NCI-H82 (cell line): ENCODE results near the gene HOATZ.

ENCODE experiments used
- DNase-seq: peaks from one replicate; lab custom pipeline; 2025; lab: John Stamatoyannopoulos, UW

HOATZ gene

DNA sequence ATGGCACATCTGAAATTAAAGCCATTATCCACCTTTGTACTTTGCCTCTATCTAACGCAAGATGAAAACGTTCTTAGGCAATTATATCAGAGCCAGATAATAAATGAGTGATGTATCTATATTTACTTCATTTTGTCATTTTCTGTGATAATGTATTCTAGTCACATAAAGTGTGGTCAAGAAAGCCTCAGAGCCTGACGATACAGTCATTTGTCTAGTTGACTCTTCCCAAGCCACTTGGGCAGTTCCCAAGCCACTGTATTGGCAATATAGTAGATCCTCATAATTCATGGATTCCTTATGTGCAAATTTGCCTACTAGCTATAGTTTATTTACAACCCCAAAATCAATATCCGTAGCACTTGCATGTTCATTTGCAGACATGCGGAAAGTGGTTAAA lies 7.8 kb downstream of the HOATZ start:
- no peak for DNase-seq

DNA sequence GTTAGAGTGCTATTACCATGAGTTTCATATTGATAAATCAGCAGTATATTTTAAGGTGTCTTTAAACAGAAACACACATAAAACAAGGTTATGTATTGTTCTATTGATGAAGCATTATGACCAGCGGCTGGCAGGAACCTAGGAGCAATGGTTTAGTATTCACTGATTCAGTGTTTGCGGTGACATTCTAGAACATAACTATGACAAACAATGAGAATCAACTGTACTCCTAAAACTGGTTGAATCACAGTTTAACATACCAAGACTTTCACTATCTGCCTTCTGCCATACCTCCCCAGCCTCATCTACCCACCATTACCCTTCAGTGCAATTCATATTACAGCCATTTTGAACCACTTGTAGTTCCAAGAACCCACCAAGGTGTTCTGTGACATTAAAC lies 8.8 kb downstream of the HOATZ start:
- DNase-seq, result no peak

DNA sequence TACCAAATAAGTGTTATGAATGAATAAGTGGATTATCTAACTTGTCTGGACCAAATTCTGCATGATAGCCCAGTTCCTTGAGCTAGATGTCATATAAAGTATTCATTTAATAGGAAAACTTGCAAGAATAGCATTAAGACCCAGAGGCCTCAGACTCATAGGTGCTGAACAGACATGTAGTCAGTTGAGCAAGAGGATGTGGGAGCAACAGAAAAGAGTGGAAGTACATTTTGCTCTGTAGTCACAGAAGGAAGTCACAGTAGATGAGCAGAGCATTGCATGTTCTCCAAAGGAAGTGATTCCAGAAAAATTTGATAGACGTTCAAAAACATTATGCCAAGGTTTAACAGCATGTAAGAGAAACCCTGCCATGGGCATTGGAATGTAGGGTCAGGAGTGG lies 9.5 kb downstream of the HOATZ start:
- no peak for DNase-seq

DNA sequence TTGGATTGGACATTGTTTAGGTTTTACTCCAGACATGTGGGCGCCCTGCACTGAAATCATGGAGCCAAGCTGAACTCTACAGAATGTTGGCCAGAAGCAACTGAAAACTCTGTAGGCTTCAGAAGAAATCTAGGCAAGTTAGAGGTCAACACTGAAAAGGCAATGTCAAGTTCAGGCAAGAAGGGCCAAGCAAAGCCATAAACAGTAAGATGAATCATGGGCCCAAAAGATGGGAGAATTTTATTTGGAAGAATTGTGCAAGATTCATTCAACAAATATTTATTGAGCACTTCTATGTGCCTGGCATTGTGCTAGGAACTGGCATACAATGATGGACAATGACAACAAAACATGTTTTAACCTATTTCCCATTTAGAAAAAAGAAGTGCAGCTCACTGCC lies 10.9 kb downstream of the HOATZ start:
- DNase-seq, result no peak

DNA sequence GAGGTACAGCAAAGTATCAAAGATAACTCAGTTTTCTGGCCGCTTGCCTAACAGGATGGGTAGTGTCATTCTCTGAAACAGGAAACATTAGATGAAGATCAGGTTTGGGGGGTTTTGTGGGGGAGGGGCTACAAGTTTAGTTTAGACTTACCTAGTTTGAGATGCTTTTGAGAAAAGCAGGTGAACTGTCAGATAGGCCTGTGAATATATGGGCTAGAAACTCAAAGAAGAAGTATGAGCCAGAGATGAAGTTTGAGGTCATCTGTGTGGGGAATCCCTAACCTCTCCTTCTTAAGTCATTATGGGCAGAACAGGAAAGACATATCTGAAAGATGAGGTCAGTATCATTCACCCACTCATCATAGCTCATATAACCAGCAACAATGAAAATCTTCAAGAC lies 11.9 kb downstream of the HOATZ start:
- DNase-seq, result peak; percentile 9

DNA sequence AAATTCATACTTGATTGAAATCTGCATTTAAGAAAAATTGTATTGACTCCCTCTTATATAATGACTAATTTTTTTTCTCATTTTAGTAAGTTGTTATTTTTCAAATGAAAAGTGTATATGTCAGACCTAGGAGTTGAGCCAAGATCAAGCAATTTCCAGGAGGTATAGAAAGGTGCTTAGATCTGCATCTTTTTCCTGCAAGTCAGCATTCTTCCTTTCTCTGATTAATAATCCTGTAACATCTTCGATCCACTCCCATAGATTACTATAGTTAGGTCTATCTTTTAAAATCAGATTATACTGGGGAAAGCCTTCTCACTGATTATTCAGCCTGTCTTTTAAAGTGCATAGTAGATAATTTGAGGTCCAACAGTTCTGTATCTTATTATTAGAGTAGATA lies 12.7 kb downstream of the HOATZ start:
- no peak for DNase-seq

DNA sequence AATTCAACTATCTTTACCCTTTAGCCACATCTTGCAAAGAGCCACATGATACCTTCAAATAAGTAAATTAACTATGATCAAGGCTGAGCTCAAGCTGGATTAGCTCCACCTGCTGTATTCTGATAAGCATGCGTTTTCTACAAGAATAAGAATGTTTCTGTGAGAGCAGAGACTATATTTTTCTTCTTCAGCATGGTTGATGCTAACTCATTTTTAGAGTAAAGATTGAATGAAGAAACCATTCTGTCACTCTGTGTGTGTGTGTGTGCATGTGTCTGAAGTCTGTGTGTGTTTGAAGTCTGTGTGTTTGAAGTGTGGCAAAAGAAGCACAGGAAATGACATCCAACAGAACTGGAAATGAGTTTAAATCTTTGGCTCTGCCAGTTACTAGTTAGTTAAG lies 14.0 kb downstream of the HOATZ start:
- DNase-seq, result peak; percentile 57

DNA sequence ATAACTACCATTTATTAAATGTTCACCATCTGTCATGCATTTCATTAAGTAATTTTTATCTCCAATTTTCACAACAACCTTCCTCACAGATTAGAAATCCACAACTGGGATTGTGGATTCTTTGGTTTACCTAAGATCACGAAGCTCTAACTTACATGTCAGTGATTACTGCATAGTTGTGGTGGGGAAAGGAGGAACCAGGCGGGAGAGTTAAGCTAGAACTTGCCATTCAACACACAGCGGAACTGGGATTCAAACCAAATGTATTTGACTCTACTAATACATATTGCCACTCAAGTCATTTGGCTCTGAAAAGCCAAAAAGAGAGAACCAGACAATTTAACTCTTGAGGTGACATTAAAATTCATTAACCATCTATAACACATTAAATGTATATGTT lies 15.5 kb downstream of the HOATZ start:
- DNase-seq, result no peak

DNA sequence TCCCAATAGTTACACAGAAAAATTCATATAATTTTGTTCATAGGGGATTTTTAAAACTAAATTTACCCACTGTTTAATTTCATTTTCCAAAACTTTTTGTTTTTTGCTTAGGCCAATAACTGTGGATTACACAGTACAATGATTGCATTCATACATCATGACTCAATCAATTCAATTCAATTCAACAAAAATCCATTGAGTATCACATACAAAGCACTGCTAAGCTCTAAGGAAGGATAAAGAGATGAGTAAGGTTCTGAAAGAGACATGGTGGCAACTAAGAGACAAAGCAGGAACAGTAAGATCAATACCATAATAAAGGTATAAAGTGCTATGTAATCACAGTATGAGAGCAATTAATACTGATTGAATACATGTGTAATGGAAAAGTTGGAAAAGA lies 16.6 kb downstream of the HOATZ start:
- no peak for DNase-seq

DNA sequence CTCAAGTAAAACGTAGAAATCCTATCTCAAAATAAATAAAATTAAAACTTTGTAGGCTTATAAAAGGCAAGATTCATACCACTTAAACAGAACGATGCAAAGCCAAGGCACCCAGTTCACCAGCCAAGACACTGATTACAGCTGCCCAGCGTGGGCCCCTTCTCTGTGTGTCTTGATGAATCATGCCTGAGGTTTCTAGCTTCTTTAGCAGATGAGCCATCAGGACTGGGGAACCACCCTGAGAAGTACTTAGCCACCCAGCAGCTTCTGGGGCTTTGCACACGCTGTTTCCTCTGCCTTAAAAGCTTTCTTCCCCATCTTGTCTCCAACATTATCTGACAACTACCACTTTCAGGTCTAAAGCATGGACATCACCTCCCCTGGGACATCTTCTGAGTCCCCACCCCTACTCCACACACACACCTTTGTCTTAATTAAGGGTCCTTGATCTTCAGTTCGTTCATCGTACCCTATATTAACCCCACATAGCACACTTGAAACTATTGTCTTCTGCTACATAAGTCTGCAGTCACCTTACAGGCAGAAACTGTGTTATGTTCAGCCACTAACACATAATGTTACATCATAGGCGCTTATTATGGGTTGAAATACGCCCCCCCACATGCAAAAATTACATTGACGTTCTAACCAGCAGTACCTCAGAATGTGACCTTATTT lies 17.2 kb downstream of the HOATZ start:
- DNase-seq, result peak; percentile 14

DNA sequence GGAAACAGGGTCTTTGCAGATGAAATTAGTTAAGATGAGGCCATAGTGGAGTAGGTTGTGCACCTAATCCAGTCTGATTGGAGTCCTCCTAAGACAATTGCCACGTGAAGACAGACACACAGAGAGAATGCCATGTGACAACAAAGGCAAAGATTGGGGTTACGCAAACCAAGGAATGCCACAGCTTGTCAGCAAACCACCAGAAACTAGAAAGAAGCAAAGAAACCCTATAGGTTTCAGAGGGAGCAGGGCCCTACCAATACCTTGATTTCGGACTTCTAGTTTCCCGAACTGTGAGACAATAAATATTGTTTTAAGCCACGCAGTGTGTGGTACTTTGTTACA lies 17.8 kb downstream of the HOATZ start:
- no peak for DNase-seq

DNA sequence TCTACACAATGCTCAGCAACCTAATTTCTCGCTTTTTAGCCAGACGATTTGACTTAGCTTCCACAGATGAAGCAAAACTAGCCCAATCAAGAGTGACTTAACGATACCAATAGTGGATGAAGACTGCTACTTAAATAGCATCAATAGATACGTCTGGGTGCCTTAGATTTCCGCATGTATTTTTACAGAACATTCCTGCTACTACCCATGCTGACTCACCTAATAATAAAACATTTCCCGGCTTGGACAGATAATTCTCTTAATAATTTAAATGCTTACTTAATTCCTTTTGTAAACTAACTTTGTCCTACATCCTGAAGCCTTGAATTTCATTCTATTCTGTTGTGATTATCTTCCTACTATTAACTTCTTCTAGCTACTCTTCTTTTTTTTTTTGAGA lies 20.7 kb downstream of the HOATZ start:
- DNase-seq, result no peak

DNA sequence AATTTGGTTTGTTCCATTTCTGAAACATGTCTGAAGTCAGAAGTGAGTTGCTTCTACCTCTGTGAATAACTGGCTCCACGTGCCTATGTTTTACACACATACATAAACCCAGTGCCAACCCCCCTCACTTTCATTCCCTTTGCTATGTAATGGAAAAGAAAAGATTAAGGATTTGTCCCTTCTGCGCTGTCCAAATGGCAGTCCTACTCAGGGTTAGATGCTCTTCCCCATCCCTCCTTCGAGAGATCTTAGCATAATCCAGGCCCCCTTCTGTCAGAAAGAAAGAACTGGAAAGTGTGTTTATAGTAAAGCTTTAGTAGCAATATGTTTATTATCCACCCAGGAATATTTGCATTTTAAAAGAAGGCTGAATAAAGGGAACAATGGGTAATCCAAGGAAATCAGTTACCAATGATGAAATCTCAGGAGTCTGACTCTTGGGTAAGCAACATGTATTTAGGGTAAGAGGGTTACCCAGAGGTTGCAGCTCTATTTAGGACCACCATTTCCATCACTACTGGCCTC lies 22.8 kb downstream of the HOATZ start:
- DNase-seq, result no peak

DNA sequence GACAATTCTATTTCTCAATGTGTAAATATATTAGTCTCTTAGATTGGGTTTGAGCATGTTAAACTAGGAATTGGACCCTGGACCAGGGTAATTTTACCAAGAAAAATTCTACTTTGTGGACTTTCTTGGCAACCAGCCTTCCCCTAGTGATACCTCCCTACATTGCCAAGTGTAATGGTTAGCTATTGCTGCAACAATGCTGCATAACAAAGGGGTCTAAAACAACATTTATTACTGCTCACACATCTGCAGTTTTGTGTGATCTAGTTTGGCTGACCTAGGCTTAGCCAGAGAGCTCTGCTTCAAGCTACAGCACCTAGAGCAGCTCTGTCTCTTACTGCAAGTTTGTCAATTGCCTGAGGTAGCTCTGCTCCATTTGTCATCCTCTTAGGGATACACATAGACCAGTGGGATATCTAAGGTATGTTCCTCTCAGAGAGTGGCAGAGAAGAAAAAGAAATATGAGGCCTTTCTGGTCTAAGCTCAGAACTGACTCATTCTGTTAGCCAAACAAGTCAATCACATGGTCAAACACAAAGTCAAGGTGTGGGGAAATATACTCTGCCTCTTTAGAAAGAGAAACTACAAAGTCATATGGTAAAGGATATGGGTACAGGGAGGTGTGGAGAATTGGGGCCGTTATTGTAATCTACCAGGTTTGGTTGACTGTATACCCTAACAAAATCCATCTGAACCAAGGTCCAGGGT lies 24.0 kb downstream of the HOATZ start:
- no peak for DNase-seq

DNA sequence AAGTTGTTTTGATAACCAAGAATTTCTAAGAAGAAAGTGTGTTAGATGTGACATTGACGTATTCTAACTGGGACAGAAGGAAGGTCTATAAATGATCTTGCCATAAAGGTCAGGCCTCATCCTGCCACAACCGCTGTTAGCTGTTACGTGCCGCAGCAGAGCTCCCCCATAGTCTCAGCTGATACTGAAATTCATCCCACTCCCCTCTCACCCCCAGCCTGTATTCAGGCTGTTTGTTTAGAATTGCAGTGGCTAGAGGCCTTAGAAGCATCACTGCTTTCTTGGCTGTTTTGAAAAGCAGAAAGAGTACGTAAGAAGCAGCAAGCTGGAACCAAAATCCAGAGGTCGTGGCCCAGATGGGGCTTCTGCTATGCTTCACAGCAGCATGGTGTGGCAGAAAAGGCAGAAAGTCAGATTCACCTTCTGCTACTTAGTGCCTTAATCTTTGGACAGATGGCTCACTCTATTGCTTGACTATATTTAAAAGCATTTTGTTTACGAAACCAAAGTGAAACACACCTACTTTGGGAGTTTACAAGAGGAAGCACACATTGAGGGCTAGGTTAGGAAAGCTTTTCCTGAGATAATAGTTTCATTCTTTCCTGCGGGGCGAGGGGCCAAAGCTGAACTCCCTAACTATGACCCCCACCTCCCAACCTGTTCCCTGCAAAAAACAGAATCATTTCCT lies 25.0 kb downstream of the HOATZ start:
- DNase-seq, result peak; percentile 74

DNA sequence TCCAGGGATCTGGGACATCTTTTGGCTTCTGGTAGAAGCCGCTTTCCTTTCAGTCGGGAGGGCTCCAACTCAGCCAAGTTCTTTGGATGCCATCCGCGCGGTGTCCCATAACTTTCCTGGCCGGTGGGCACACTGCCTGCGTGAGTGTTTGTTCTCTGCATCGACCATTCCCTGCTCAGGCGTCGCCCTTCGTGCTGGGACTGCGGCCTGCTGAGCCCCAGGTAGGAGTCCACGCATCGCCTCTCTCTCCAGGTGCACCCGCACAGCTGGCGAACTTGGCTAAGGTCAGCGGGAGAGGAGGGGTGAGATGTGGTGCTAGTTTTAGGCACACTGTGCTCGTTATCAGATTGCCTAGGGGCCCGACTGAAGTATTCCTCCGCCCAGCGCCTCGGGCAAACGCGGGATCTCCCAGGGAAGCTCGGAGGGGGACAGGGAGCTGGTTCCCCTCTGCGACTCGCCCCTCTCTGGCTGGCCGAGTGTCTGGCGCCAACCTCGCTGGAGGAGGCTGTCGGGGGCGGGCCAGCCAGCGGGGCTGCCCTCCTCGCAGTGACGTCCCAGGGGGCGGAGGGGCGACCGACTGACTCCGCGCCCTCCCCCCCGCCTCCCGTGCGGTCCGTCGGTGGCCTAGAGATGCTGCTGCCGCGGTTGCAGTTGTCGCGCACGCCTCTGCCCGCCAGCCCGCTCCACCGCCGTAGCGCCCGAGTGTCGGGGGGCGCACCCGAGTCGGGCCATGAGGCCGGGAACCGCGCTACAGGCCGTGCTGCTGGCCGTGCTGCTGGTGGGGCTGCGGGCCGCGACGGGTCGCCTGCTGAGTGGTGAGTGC lies 25.7 kb downstream of the HOATZ start, which contains the start of gene LAYN:
Gene LAYN (plus strand): TSS at position 607 of the 823 bp plus-strand sequence. CDS start 124 bp downstream, at position 731.
- DNase-seq, result peak; percentile 81

DNA sequence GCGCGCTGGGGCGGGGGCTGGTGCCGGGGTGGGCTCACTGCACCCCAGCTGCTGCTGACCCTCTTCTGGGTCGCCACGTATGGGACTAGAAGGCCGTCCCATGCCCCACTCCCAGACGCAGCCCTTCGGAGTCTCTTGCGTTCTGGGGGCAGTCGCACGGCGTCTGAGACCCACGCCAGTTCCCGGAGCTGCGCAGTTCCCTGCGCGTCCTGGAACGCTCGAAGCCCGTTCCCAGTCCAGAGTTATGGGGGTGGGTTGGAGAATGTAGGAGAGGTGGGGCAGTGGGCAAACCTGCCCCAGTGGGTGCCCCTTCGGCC lies 26.3 kb downstream of the HOATZ start:
- DNase-seq, result peak; percentile 56

DNA sequence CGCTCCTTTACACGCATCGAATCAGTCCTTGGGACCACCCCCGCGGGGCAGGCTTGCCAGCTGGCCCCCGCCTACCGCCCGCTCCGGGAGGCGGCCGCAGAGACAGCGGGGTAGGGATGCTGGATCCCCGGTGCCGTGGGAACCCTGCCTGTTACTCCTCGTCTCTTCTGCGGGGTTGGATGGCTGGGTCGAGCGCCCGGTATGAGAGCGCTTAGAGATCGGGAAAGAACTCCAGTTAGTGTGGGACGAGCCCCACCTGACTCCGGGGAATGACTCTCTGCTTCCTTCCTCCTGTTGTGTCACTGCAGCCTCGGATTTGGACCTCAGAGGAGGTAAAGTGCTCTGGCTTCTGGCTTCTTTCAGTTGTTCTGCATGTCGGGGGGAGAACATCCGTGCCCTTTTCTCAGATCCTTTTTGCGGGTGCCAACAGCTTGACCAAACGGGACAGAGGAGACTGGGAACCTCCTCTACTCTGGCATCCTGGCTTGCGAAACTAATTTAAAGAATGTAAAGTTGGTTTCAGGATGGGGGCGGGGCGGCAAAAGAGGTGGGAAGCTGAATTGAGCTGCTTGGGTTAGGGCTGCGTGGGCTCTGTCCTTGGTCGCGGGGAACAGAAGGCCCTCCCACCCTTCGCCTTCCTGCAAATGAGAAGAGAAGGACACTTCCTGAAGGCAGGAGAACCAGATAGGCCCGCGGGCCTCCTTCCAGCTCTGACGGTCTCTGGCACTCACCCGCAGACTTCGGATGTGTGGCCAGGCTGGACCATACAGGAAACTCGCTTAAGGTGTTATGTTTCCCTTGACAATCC lies 26.9 kb downstream of the HOATZ start:
- peak; percentile 56 for DNase-seq

DNA sequence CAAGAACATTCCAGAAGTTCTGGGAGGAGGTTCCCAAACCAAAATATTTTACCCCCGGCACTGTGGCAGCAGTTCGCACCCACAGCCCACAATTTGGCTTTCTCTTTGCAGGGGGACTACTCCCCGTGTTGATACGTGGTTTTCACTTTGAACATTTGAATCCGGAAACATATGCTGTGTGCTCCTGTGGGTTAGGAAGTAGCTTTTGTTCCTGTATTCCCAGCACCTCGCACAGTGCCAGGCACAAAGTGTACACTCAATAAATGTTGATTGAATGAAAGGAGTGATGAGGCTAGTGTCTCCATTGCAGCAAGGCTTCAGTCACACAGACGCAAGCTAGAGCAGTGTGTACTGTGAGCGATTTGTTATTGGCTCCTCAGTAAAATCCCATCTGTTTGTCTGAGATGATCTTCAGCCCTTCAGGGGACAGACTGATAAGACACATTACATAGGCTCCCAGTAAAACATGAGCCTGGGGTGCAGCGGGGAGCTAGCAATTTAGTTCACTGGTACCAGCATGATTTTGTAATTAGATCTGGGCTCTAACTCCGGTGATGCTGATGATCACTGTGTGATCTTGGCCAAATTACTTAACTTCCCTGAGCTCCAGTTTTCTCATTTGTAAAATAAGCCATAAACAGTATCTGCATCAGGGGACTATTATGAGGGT lies 28.2 kb downstream of the HOATZ start:
- DNase-seq, result peak; percentile 34

DNA sequence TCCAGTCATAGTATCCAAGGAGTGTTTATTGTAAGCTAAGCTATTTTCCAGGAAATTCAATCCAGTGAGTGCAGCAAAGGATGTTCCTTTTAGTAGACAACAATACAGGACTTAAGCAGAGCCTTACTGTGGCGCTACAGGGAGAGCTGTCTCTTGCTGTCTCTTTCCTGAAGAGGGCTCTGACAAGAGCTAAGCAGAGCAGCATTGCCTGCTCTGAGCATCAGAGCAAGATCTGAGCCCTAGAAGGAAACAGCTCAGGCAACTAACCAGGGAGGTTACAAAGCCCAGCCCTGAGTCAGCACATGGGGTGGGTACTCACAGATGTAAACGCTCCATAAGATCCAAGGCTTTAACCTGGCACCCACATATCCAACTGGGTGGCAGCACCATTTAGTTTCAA lies 33.9 kb downstream of the HOATZ start:
- no peak for DNase-seq
